Stimulated activated CD4-positive, alpha-beta T cell treated with anti-CD3 and anti-CD28 coated beads, Interleukin-4, amount 100 ng/mL, for 1 hour (primary cell): ENCODE measurements around the gene BFAR.
"Not testable (repeated sequence)": the region's sequence is repeated elsewhere in the genome, so short reads cannot be mapped to it uniquely, and the experiment has no call there.

ENCODE experiments used
- DNase-seq: peaks from one replicate; pipeline ENCODE4 v3.0.0-alpha.2; 2020

The BFAR gene

GRCh38 chr16:14632693-14633569 lies at the start of gene BFAR:
Gene BFAR, plus strand, starts transcription at chr16:14632951. Its CDS starts 11,396 bp downstream, at chr16:14644347.
- peak; percentile 99 for DNase-seq

- DNase-seq: no peak
Measured at GRCh38 chr16:14585287-14585686, 47.5 kb upstream of the BFAR start.

DNA sequence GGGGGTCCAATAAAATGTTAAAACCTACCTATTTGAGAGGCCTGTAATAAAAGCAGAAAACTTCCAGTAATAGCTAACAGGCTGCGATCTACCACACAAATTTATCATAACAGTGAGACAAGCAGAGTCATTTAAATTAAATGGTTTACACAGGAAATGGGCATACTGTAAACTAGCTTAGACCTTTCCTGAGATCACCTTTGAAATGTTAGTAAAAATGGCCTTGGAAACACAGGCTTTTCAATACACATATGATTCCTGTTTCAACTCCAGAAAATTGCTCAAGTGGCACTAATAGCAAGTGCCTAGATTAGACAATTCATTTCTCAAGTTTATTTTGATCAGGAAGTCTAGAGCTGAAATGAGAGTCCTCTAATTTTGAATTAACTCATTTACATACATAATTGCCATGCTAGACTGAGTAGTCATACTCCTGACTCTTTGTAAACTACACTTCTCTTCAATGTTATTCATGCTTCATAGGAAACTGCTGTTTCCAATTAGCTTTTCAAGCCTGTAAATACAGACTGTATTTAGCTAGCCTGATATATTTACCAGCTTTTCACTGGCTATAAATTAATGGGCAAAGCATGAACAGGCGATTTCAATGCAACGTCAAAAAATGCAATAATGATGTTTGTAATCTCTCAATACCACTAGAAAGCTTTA lies 46.0 kb upstream of the BFAR start:
- DNase-seq: no peak

DNA sequence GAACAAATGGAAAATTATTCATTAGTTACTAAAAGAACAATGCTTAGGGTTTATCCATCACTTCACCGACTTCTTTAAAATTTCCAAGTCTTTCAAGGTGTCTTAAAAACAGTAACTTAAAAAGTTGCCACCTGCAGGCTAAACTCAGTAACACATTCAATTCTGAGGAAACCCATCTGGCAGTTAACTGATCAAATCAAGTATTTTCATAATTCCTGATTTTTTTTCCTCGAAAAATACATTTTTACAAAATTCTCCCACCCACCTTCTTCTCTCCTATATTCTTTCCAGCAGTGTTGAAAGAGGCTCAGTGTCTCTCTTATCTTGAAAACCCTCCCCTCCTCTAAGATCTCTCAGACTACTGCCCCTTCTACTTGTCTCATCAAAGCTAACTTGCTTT lies 32.6 kb upstream of the BFAR start:
- no peak for DNase-seq

DNA sequence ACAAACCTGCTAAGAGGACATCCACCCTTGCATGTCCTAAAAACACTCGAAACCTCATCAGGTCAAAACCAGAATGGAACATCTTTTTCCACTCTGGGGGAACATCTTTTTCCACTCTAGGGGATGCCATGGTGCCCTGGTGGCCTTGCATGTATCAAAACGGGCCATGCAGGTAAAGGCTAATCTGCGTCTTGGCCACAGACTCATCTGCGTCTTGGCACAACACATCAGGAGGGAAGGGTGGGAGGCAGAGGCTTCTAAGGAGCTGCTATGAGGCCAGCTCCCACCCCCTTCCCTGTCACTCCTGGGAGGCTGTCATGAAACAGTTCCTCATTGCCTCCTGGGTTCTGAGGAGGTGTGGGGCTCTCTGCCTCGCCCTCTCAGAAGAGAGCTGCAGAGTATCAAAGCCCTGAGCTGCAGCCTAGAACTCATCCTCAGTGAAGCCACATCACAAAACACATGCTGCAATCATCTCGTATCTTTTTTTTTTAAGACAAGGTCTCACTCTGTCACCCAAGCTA lies 30.2 kb upstream of the BFAR start:
- DNase-seq: no peak

GRCh38 chr16:14606102-14606501 lies 26.6 kb upstream of the BFAR start:
- DNase-seq: no peak

GRCh38 chr16:14608111-14608566 lies 24.6 kb upstream of the BFAR start:
- DNase-seq: no peak

GRCh38 chr16:14608604-14609003 lies 24.1 kb upstream of the BFAR start:
- DNase-seq: no peak

DNA sequence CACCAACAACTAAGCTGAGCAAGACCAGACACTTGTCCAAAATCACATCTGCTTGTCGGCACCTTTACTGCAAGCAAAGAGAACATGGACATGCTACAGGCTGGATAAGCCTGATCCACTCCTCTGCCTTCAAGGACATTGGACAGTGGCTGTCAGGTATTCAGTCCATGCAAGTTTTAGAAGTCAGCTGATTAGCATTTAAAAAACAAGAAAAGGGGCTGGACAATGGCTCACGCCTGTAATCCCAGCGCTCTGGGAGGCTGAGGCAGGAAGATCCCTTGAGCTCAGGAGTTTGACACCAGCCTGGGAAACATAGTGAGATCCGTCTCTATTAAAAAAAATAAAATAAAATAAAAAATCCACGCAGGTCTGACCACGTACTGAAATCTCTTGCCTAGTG lies 23.0 kb upstream of the BFAR start:
- no peak for DNase-seq

DNA sequence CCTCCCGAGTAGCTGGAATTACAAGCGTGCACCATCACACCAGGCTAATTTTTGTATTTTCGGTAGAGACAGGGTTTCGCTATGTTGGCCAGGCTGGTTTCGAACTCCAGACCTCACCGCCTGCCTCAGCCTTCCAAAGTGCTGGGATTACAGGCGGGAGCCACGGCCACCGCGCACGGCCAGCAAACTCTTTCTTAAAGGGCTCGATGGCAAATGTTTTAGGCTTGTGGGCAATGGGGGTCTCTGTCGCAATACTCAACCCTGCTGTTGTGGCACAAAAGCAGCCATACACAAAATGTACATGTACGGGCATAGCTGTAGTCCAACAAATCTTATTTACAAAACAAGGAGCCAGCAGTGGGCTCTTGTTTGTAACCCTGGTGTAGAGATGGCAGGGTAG lies 21.1 kb upstream of the BFAR start:
- DNase-seq: no peak

GRCh38 chr16:14613991-14614390 lies 18.8 kb upstream of the BFAR start:
- no peak for DNase-seq

DNA sequence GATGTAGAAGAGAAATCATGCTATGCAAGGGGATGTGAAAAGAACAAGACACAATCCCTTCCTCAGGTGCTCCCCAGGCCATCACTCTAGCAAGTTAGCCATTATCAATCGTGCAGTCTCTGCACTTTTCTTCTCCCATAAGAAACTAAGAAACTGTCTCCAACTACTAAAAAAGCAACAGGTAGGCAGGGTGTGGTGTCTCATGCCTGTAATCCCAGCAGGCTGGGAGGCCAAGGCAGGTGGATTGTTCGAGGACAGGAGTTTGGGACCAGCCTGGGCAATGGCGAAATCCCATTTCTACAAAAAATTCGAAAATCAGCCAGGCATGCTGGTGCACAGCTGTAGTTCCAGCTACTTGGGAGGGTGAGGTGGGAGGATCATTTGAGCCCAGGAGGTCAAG lies 16.5 kb upstream of the BFAR start:
- DNase-seq: no peak

GRCh38 chr16:14618566-14618965 lies 14.2 kb upstream of the BFAR start:
- DNase-seq: no peak

- DNase-seq: no peak
Measured at GRCh38 chr16:14627078-14627477, 5.7 kb upstream of the BFAR start.

- DNase-seq: no peak
Measured at GRCh38 chr16:14628806-14629611, 3.7 kb upstream of the BFAR start.

- no peak for DNase-seq
Measured at GRCh38 chr16:14629612-14629918, 3.2 kb upstream of the BFAR start.

GRCh38 chr16:14629919-14630619 lies 2.7 kb upstream of the BFAR start, which contains the start of gene PARN:
Gene PARN, minus strand, starts transcription at chr16:14630260. Its CDS starts 135 bp downstream, at chr16:14630125.
- DNase-seq: peak; percentile 98

DNA sequence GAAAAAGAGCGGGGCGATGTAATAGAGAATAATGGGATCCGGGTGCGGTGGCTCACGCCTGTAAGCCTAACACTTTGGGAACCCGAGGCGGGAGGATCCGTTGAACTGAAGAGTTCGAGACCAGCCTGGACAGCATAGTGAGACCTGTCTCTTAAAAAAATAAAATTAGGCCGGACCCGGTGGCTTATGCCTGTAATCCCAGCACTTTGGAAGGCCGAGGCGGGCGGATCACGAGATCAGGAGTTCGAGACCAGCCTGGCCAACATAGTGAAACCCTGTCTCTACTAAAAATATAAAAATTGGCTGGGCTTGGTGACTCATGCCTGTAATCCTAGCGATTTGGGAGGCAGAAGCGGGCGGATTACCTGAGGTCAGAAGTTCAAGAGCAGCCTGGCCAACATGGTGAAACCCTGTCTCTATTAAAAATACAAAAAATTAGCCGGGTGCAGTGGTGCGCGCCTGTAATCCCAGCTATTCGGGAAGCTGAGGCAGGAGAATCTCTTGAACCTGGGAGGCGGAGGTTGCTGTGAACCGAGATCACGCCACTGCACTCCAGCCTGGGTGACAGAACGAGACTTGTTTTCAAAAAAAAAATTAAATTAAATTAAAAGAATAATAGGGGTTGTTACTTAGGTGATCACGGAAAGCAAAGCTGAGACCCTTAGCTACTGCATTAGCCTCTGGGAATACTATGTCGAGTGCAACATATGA lies 2.0 kb upstream of the BFAR start:
- not testable (repeated sequence) for DNase-seq

DNA sequence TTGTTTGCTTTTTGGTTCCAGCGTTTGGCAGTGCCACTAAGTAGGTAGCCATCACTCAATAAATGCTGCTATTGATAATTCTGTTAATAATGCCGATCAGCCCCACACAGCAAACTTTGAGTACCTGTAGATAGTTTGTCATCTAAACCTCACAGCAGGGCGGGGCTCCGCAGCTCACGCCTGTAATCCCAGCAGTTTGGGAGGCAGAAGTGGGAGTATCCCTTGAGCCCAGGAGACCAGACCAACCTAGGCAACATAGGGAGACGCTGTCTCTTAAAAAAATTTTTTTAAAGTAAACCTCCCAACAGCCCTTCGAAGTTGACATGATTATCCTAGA lies 1.6 kb downstream of the BFAR start:
- no peak for DNase-seq

- DNase-seq: no peak
Measured at GRCh38 chr16:14635395-14636165, 2.8 kb downstream of the BFAR start.
